Testis (tissue), 2 donors: Measurements from ENCODE around the gene LRRC4C.

Source experiments
- POLR2A ChIP-seq: fragments of 450-650 bp; IDR thresholded peaks from one replicate; pipeline ENCODE4 v1.6.1; 2017; ENCODE audit warnings: antibody characterized with exemption, mild to moderate bottlenecking, moderate library complexity
- TF ChIP-seq, protein P1 (sequence below), 3 experiments: fragments of 450-650 bp in 2 of 3; fragments of 200-600 bp in 1 of 3; sonication (generic) in 1 of 3; IDR thresholded peaks; one replicate each; pipeline ENCODE4 v1.5.1; 2016 to 2019; ENCODE audit warnings: antibody characterized with exemption in 3 of 3, mild to moderate bottlenecking in 2 of 3, moderate library complexity in 1 of 3

DNA sequence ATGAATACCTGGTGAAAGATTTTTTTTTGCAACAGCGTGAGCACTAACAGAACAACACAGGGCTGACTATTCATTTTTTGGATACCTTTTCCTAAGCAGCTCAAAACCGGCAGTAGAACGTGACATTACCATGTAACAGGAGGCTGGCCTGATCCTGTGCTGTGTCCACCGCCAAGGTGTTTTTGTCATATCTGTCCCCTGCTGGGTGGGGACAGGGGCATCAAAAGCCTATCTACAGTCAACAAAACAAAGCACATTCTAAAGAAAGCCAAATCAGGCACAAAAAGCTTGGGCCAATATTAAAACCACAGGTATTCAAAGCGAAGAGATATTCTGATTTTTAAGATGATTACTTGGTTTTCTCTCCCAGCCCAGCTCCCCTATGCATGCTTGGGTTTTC lies 151.2 kb downstream of the LRRC4C start:
- TF ChIP-seq, protein P1, sequence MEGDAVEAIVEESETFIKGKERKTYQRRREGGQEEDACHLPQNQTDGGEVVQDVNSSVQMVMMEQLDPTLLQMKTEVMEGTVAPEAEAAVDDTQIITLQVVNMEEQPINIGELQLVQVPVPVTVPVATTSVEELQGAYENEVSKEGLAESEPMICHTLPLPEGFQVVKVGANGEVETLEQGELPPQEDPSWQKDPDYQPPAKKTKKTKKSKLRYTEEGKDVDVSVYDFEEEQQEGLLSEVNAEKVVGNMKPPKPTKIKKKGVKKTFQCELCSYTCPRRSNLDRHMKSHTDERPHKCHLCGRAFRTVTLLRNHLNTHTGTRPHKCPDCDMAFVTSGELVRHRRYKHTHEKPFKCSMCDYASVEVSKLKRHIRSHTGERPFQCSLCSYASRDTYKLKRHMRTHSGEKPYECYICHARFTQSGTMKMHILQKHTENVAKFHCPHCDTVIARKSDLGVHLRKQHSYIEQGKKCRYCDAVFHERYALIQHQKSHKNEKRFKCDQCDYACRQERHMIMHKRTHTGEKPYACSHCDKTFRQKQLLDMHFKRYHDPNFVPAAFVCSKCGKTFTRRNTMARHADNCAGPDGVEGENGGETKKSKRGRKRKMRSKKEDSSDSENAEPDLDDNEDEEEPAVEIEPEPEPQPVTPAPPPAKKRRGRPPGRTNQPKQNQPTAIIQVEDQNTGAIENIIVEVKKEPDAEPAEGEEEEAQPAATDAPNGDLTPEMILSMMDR (IDR thresholded peaks at IDR 0.05): no peak
- no peak for TF ChIP-seq POLR2A
